Activated CD4-positive, alpha-beta memory T cell treated with anti-CD3 and anti-CD28 coated beads, Interleukin-2, amount 10 ng/mL, durations not matched to agents 7 days and 5 days (primary cell): ENCODE measurements around the gene ZNF335. TPM values are rescaled to one million over a fixed set of nuclear protein-coding genes. Genes with fewer than 3 reads are reported as not detected.

Source experiments
- CTCF ChIA-PET: fragments of 350-600 bp; sonication (Branson Sonifier 250); formaldehyde crosslinking; loops from one replicate; lab custom pipeline; 2021; ENCODE audit warnings: antibody characterized with exemption, inconsistent platforms; lab: Charles Lee
- POLR2A ChIA-PET: fragments of 350-600 bp; sonication (Branson Sonifier 250); formaldehyde crosslinking; loops from one replicate; lab custom pipeline; 2021; ENCODE audit warnings: antibody characterized with exemption; lab: Charles Lee
- DNase-seq: peaks from one replicate; pipeline ENCODE4 v3.0.0-alpha.2; 2020
- H3K27ac Mint-ChIP-seq: one replicate; pipeline ENCODE4 v1.8.0; 2021; ENCODE audit warnings: mild to moderate bottlenecking, mixed read lengths
- H3K27me3 Mint-ChIP-seq: one replicate; pipeline ENCODE4 v1.8.0; 2021; ENCODE audit warnings: mixed read lengths
- H3K36me3 Mint-ChIP-seq: one replicate; pipeline ENCODE4 v1.8.0; 2021; ENCODE audit warnings: low read depth, mixed read lengths
- H3K4me1 Mint-ChIP-seq: one replicate; pipeline ENCODE4 v1.8.0; 2021; ENCODE audit warnings: mixed read lengths
- H3K4me3 Mint-ChIP-seq: one replicate; pipeline ENCODE4 v1.8.0; 2021; ENCODE audit warnings: mild to moderate bottlenecking, mixed read lengths
- H3K9me3 Mint-ChIP-seq: one replicate; pipeline ENCODE4 v1.8.0; 2021; ENCODE audit warnings: mixed read lengths
- total RNA-seq, 2 experiments: library from RNA; stranded (reverse); gene quantifications; one replicate each; pipeline ENCODE4 v1.2.3, GENCODE V29; 2021

Gene ZNF335
- total RNA-seq: 10 to 100 TPM; 35.7 to 36.7 TPM

GRCh38 chr20:45971675-45972499 lies at the start of gene ZNF335:
Gene ZNF335 (minus strand): TSS chr20:45972203. CDS start chr20:45971410, 793 bp downstream.
- Mint-ChIP-seq H3K27me3 (peaks cover 8% of the 10 kb centered on the region), H3K9me3 (no peaks in the 10 kb centered on the region), H3K4me1 (peaks cover 28% of the 10 kb centered on the region), H3K27ac (peak within 1 kb of the TSS; percentile 99), H3K4me3 (peak within 1 kb of the TSS; percentile 78), H3K36me3 (peaks cover 33% of the 10 kb centered on the region)
- CTCF ChIA-PET: interaction anchor here (0.6 to 5.6 kb wide), 20 partner anchors 11 to 172 kb away, joined by 3 to 73 read pairs (median 9); partner anchors contain the start of genes CTSA, NEURL2, PCIF1 and ZSWIM1
- DNase-seq: peak; percentile 94
- POLR2A ChIA-PET: interaction anchor here (0.5 to 7.4 kb wide), 32 partner anchors 11 to 435 kb away, joined by 3 to 138 read pairs (median 5); partner anchors contain the start of genes ACOT8, CTSA, DNTTIP1 and ELMO2

- Mint-ChIP-seq H3K36me3 (no peaks in the 10 kb centered on the region), H3K27me3 (peaks cover 53% of the 10 kb centered on the region), H3K27ac (no peak overlapping the region), H3K9me3 (peaks cover 6% of the 10 kb centered on the region), H3K4me3 (no peak overlapping the region), H3K4me1 (peaks cover 29% of the 10 kb centered on the region)
- POLR2A ChIA-PET: no interaction called here
- CTCF ChIA-PET: no interaction called here
- DNase-seq: no peak
Observed at GRCh38 chr20:46020555-46020954, 48.6 kb upstream of the ZNF335 start.

GRCh38 chr20:46018611-46019010 lies 46.6 kb upstream of the ZNF335 start:
- CTCF ChIA-PET: interaction anchor here (1.0 to 2.8 kb wide), 2 partner anchors 16 to 31 kb away, joined by 3 to 15 read pairs; no protein-coding TSS in a partner anchor

GRCh38 chr20:46018112-46018511 lies 46.1 kb upstream of the ZNF335 start:
- no peaks in the 10 kb centered on the region for H3K36me3 Mint-ChIP-seq
- H3K4me3 Mint-ChIP-seq: no peak overlapping the region
- ChIA-PET CTCF (interaction anchor here (1.0 to 2.8 kb wide), 2 partner anchors 16 to 31 kb away, joined by 3 to 15 read pairs; no protein-coding TSS in a partner anchor), POLR2A (no interaction called here)
- peaks cover 45% of the 10 kb centered on the region for H3K27me3 Mint-ChIP-seq
- no peak overlapping the region for H3K27ac Mint-ChIP-seq
- no peak for DNase-seq
- peaks cover 6% of the 10 kb centered on the region for H3K9me3 Mint-ChIP-seq
- H3K4me1 Mint-ChIP-seq: peaks cover 37% of the 10 kb centered on the region

More at GRCh38 chr20:46018611-46019010, 46.6 kb upstream of the ZNF335 start:
- POLR2A ChIA-PET: no interaction called here
- no peak overlapping the region for H3K4me3 Mint-ChIP-seq
- H3K27me3 Mint-ChIP-seq: peaks cover 48% of the 10 kb centered on the region
- no peaks in the 10 kb centered on the region for H3K36me3 Mint-ChIP-seq
- H3K4me1 Mint-ChIP-seq: peaks cover 41% of the 10 kb centered on the region
- H3K27ac Mint-ChIP-seq: no peak overlapping the region
- no peak for DNase-seq
- peaks cover 6% of the 10 kb centered on the region for H3K9me3 Mint-ChIP-seq

GRCh38 chr20:46017272-46017671 lies 45.3 kb upstream of the ZNF335 start:
- ChIA-PET POLR2A (no interaction called here), CTCF (interaction anchor here (1.0 to 2.8 kb wide), 4 partner anchors 15 to 74 kb away, joined by 3 to 15 read pairs (median 3); no protein-coding TSS in a partner anchor)
- no peak overlapping the region for H3K4me3 Mint-ChIP-seq

GRCh38 chr20:46014517-46015396 lies 42.8 kb upstream of the ZNF335 start:
- peaks cover 61% of the 10 kb centered on the region for H3K27me3 Mint-ChIP-seq
- no peak overlapping the region for H3K27ac Mint-ChIP-seq
- peaks cover 48% of the 10 kb centered on the region for H3K4me1 Mint-ChIP-seq
- H3K36me3 Mint-ChIP-seq: no peaks in the 10 kb centered on the region
- ChIA-PET POLR2A (interaction anchor here (1.1 to 1.6 kb wide), 4 partner anchors 9 to 41 kb away, joined by 3 to 5 read pairs (median 4); no protein-coding TSS in a partner anchor), CTCF (interaction anchor here (0.6 to 7.8 kb wide), 25 partner anchors 8 to 398 kb away, joined by 3 to 135 read pairs (median 5); no protein-coding TSS in a partner anchor)
- DNase-seq: no peak
- peaks cover 6% of the 10 kb centered on the region for H3K9me3 Mint-ChIP-seq
- H3K4me3 Mint-ChIP-seq: peak overlapping the region; percentile 12

More at GRCh38 chr20:46017272-46017671, 45.3 kb upstream of the ZNF335 start:
- no peak for DNase-seq
- no peaks in the 10 kb centered on the region for H3K36me3 Mint-ChIP-seq
- H3K27me3 Mint-ChIP-seq: peaks cover 53% of the 10 kb centered on the region
- H3K4me1 Mint-ChIP-seq: peaks cover 41% of the 10 kb centered on the region
- no peak overlapping the region for H3K27ac Mint-ChIP-seq
- peaks cover 6% of the 10 kb centered on the region for H3K9me3 Mint-ChIP-seq

- CTCF ChIA-PET: interaction anchor here (0.6 to 7.8 kb wide), 29 partner anchors 9 to 399 kb away, joined by 3 to 135 read pairs (median 4); partner anchors contain the start of gene ELMO2
- no peak overlapping the region for H3K27ac Mint-ChIP-seq
- POLR2A ChIA-PET: interaction anchor here (1.1 to 1.6 kb wide), 4 partner anchors 9 to 41 kb away, joined by 3 to 5 read pairs (median 4); no protein-coding TSS in a partner anchor
- peak overlapping the region; percentile 30 for H3K4me3 Mint-ChIP-seq
- DNase-seq: peak; percentile 73
- peaks cover 6% of the 10 kb centered on the region for H3K9me3 Mint-ChIP-seq
- peaks cover 56% of the 10 kb centered on the region for H3K4me1 Mint-ChIP-seq
- no peaks in the 10 kb centered on the region for H3K36me3 Mint-ChIP-seq
- H3K27me3 Mint-ChIP-seq: peaks cover 68% of the 10 kb centered on the region
Observed at GRCh38 chr20:46013829-46014516, 42.0 kb upstream of the ZNF335 start.

- H3K4me1 Mint-ChIP-seq: peaks cover 62% of the 10 kb centered on the region
- CTCF ChIA-PET: interaction anchor here (0.7 to 7.8 kb wide), 18 partner anchors 9 to 399 kb away, joined by 3 to 135 read pairs (median 6); partner anchors contain the start of gene ELMO2
- H3K4me3 Mint-ChIP-seq: peak overlapping the region; percentile 30
- H3K27me3 Mint-ChIP-seq: peaks cover 69% of the 10 kb centered on the region
- no peak for DNase-seq
- POLR2A ChIA-PET: interaction anchor here (1.4 to 1.6 kb wide), 2 partner anchors 30 to 40 kb away, joined by 3 to 5 read pairs; no protein-coding TSS in a partner anchor
- peaks cover 6% of the 10 kb centered on the region for H3K9me3 Mint-ChIP-seq
- no peak overlapping the region for H3K27ac Mint-ChIP-seq
- no peaks in the 10 kb centered on the region for H3K36me3 Mint-ChIP-seq
Observed at GRCh38 chr20:46013322-46013828, 41.4 kb upstream of the ZNF335 start.

- no peak overlapping the region for H3K4me3 Mint-ChIP-seq
- CTCF ChIA-PET: interaction anchor here (0.7 to 7.8 kb wide), 17 partner anchors 9 to 394 kb away, joined by 3 to 135 read pairs (median 6); partner anchors contain the start of genes ELMO2 and PCIF1
- H3K9me3 Mint-ChIP-seq: peaks cover 6% of the 10 kb centered on the region
- H3K27me3 Mint-ChIP-seq: peaks cover 71% of the 10 kb centered on the region
- H3K36me3 Mint-ChIP-seq: no peaks in the 10 kb centered on the region
- no peak overlapping the region for H3K27ac Mint-ChIP-seq
- H3K4me1 Mint-ChIP-seq: peaks cover 66% of the 10 kb centered on the region
- POLR2A ChIA-PET: interaction anchor here (1.1 to 1.6 kb wide), 3 partner anchors 29 to 42 kb away, joined by 3 to 5 read pairs (median 4); no protein-coding TSS in a partner anchor
- no peak for DNase-seq
Observed at GRCh38 chr20:46012921-46013320, 40.9 kb upstream of the ZNF335 start.

- Mint-ChIP-seq H3K27ac (no peak overlapping the region), H3K4me3 (peak overlapping the region; percentile 9), H3K4me1 (peaks cover 65% of the 10 kb centered on the region), H3K27me3 (peaks cover 68% of the 10 kb centered on the region), H3K9me3 (no peaks in the 10 kb centered on the region), H3K36me3 (no peaks in the 10 kb centered on the region)
- POLR2A ChIA-PET: interaction anchor here (1.1 kb wide), 1 partner anchor 41 kb away, joined by 4 read pairs; no protein-coding TSS in a partner anchor
- CTCF ChIA-PET: interaction anchor here (0.7 to 7.8 kb wide), 12 partner anchors 8 to 395 kb away, joined by 3 to 135 read pairs (median 6); partner anchors contain the start of genes ELMO2 and PCIF1
- DNase-seq: peak; percentile 63
Observed at GRCh38 chr20:46011631-46012482, 39.9 kb upstream of the ZNF335 start.
